H1 (cell line): Measurements from ENCODE around the gene GPBP1. TPM values are rescaled to one million over a fixed set of nuclear protein-coding genes. Genes with fewer than 3 reads are reported as not detected.

Experiments used
- CTCF ChIA-PET: fragments of 300-600 bp; sonication (Branson Sonifier 250); formaldehyde crosslinking; loops from one replicate; lab custom pipeline; 2021; ENCODE audit not compliant: partially characterized antibody; lab: Charles Lee
- POLR2A ChIA-PET: fragments of 300-600 bp; sonication (Branson Sonifier 250); formaldehyde crosslinking; loops from one replicate; lab custom pipeline; 2021; ENCODE audit warnings: inconsistent platforms; ENCODE audit not compliant: partially characterized antibody; lab: Charles Lee
- DNase-seq, 2 experiments: peaks; one replicate each; pipeline versions ENCODE4 v3.0.0 to v3.0.0-alpha.2; 2010 to 2022; ENCODE audit warnings: low spot score in 2 of 2, low read depth in 1 of 2, mixed read lengths in 1 of 2
- FAIRE-seq: peaks from 2 replicates; lab custom pipeline; 2011; peaks lifted over from hg19 to GRCh38; lab: Jason Lieb, UNC
- H2AFZ ChIP-seq: 2 replicates; pipeline ENCODE4 v1.8.1; 2012; ENCODE audit warnings: low read length, inconsistent platforms
- H2AK5ac ChIP-seq: 2 replicates; pipeline ENCODE4 v1.6.1; 2013; ENCODE audit warnings: low read depth, low read length
- H2BK120ac ChIP-seq: replicated peaks from 2 replicates; pipeline ENCODE3; 2013; ENCODE audit warnings: low read depth, low read length, inconsistent platforms
- H2BK12ac ChIP-seq: 2 replicates; pipeline ENCODE4 v1.6.1; 2013; ENCODE audit warnings: low read depth, low read length
- H2BK15ac ChIP-seq: 2 replicates; pipeline ENCODE4 v1.6.1; 2013; ENCODE audit warnings: low read length
- H2BK20ac ChIP-seq: 2 replicates; pipeline ENCODE4 v1.6.1; 2013; ENCODE audit warnings: low read length
- H2BK5ac ChIP-seq: 2 replicates; pipeline ENCODE4 v1.6.1; 2013; ENCODE audit warnings: low read depth, low read length
- H3K14ac ChIP-seq: 2 replicates; pipeline ENCODE4 v1.6.1; 2013; ENCODE audit warnings: inconsistent platforms; ENCODE audit not compliant: insufficient read length
- H3K18ac ChIP-seq: 2 replicates; pipeline ENCODE4 v1.6.1; 2013; ENCODE audit warnings: low read length; ENCODE audit errors: extremely low read depth
- H3K23ac ChIP-seq: 2 replicates; pipeline ENCODE4 v1.6.1; 2013; ENCODE audit warnings: inconsistent platforms; ENCODE audit not compliant: insufficient read length
- H3K23me2 ChIP-seq: 2 replicates; pipeline ENCODE4 v1.6.1; 2013; ENCODE audit warnings: low read depth, low read length
- H3K27ac ChIP-seq: 2 replicates; pipeline ENCODE4 v1.6.1; 2011; ENCODE audit warnings: low read depth, low read length, inconsistent platforms
- H3K27me3 ChIP-seq, 4 experiments: replicated peaks in 1 of 4; 1 replicate in 1 of 4; 2 replicates in 3 of 4; pipeline versions ENCODE4 v1.6.1 to v1.8.1; 2011 to 2013; ENCODE audit warnings: low read length in 3 of 4, mild to moderate bottlenecking in 3 of 4, inconsistent platforms in 2 of 4, mixed read lengths in 2 of 4, moderate library complexity in 1 of 4; ENCODE audit not compliant: control insufficient read depth in 3 of 4, insufficient read depth in 3 of 4; ENCODE audit errors: extremely low read depth in 1 of 4
- H3K36me3 ChIP-seq, 4 experiments: 2 replicates each; pipeline versions ENCODE4 v1.6.1 to v1.8.1; 2011 to 2013; ENCODE audit warnings: mild to moderate bottlenecking in 4 of 4, low read length in 3 of 4, moderate library complexity in 2 of 4, control low read depth in 1 of 4, inconsistent platforms in 1 of 4; ENCODE audit not compliant: insufficient read depth in 4 of 4, control insufficient read depth in 2 of 4
- H3K4ac ChIP-seq: replicated peaks from 2 replicates; pipeline ENCODE3; 2013; ENCODE audit warnings: low read length, low read depth, mixed read lengths, inconsistent platforms; ENCODE audit not compliant: insufficient read length
- H3K4me1 ChIP-seq, 4 experiments: replicated peaks in 1 of 4; 1 replicate in 1 of 4; 2 replicates in 3 of 4; pipeline versions ENCODE4 v1.6.1 to v1.8.1; 2011 to 2013; ENCODE audit warnings: low read length in 3 of 4, inconsistent platforms in 2 of 4, mixed read lengths in 1 of 4; ENCODE audit not compliant: insufficient read depth in 4 of 4, control insufficient read depth in 3 of 4
- H3K4me2 ChIP-seq, 2 experiments: 2 replicates each; pipeline versions ENCODE4 v1.6.1 to v1.8.1; 2011 to 2013; ENCODE audit warnings: low read depth in 2 of 2, low read length in 2 of 2, control low read depth in 1 of 2, inconsistent platforms in 1 of 2, mild to moderate bottlenecking in 1 of 2; ENCODE audit not compliant: insufficient read depth in 1 of 2
- H3K4me3 ChIP-seq, 4 experiments: fragments of 200-600, 300-600 bp in 1 of 4; sonication (generic), shearing (Covaris generic), sonication (Bioruptor Twin) in 1 of 4; 2 replicates each; pipeline versions ENCODE4 v1.5.1 to v1.8.1; 2011 to 2016; ENCODE audit warnings: low read length in 4 of 4, low read depth in 3 of 4, control low read depth in 2 of 4, inconsistent platforms in 2 of 4, mild to moderate bottlenecking in 2 of 4, mixed read lengths in 1 of 4, moderate library complexity in 1 of 4; ENCODE audit not compliant: insufficient read depth in 2 of 4; ENCODE audit errors: extremely low read depth in 1 of 4
- H3K56ac ChIP-seq: replicated peaks from 2 replicates; pipeline ENCODE3; 2013; ENCODE audit warnings: low read depth, mild to moderate bottlenecking, mixed read lengths, low read length, inconsistent platforms; ENCODE audit not compliant: insufficient read length
- H3K79me1 ChIP-seq: 2 replicates; pipeline ENCODE4 v1.6.1; 2013; ENCODE audit warnings: low read depth, low read length, control low read depth
- H3K79me2 ChIP-seq, 2 experiments: 2 replicates each; pipeline versions ENCODE4 v1.6.1 to v1.8.1; 2012 to 2013; ENCODE audit warnings: low read length in 2 of 2, mild to moderate bottlenecking in 2 of 2, inconsistent platforms in 1 of 2; ENCODE audit not compliant: insufficient read depth in 2 of 2, control insufficient read depth in 1 of 2
- H3K9ac ChIP-seq, 4 experiments: replicated peaks in 1 of 4; 1 replicate in 1 of 4; 2 replicates in 3 of 4; pipeline versions ENCODE4 v1.6.1 to v1.8.1; 2011 to 2013; ENCODE audit warnings: low read depth in 3 of 4, low read length in 3 of 4, control low read depth in 2 of 4, mild to moderate bottlenecking in 2 of 4, moderate library complexity in 2 of 4, inconsistent platforms in 1 of 4; ENCODE audit errors: extremely low read depth in 1 of 4
- H3K9me3 ChIP-seq, 2 experiments: 2 replicates each; pipeline versions ENCODE4 v1.6.1 to v1.8.1; 2012 to 2013; ENCODE audit warnings: mild to moderate bottlenecking in 2 of 2, moderate library complexity in 2 of 2, control low read depth in 1 of 2, inconsistent platforms in 1 of 2, low read depth in 1 of 2, low read length in 1 of 2, mixed read lengths in 1 of 2; ENCODE audit not compliant: insufficient read depth in 2 of 2
- H4K20me1 ChIP-seq, 2 experiments: replicated peaks in 1 of 2; 2 replicates each; pipeline versions ENCODE3 to v1.8.1; 2011 to 2013; ENCODE audit warnings: inconsistent platforms in 2 of 2, low read length in 2 of 2, mild to moderate bottlenecking in 1 of 2; ENCODE audit not compliant: insufficient read depth in 2 of 2, control insufficient read depth in 1 of 2
- H4K5ac ChIP-seq: 2 replicates; pipeline ENCODE4 v1.6.1; 2013; ENCODE audit warnings: low read length, low read depth, mixed read lengths, inconsistent platforms; ENCODE audit not compliant: insufficient read length
- H4K8ac ChIP-seq: 2 replicates; pipeline ENCODE4 v1.8.0; 2013; ENCODE audit warnings: mild to moderate bottlenecking, moderate library complexity, low read length, inconsistent platforms; ENCODE audit not compliant: insufficient read depth; ENCODE audit errors: extremely low read depth
- H4K91ac ChIP-seq: replicated peaks from 2 replicates; pipeline ENCODE3; 2013; ENCODE audit warnings: low read length, mixed read lengths, inconsistent platforms; ENCODE audit not compliant: insufficient read length
- BACH1 ChIP-seq: IDR thresholded peaks from 2 replicates; pipeline ENCODE4 v1.6.1; 2012; ENCODE audit warnings: low read length, improper control_type of control experiment
- CHD2 ChIP-seq: IDR thresholded peaks from 2 replicates; pipeline ENCODE4 v1.6.1; 2012; ENCODE audit warnings: low read length, improper control_type of control experiment
- EGR1 ChIP-seq: IDR thresholded peaks from 2 replicates; pipeline ENCODE4 v1.6.1; 2011; ENCODE audit warnings: low read depth, low read length, borderline replicate concordance
- EP300 ChIP-seq, 2 experiments: IDR thresholded peaks; 1 replicate in 1 of 2; 2 replicates in 1 of 2; pipeline ENCODE4 v1.6.1; 2011 to 2012; ENCODE audit warnings: low read depth in 2 of 2, low read length in 2 of 2, mild to moderate bottlenecking in 2 of 2, borderline replicate concordance in 1 of 2, inconsistent platforms in 1 of 2, moderate library complexity in 1 of 2
- GTF2F1 ChIP-seq: IDR thresholded peaks from 2 replicates; pipeline ENCODE4 v1.6.1; 2012; ENCODE audit warnings: low read depth, low read length, improper control_type of control experiment, borderline replicate concordance
- HDAC2 ChIP-seq, 2 experiments: fragments of 300-600 bp in 1 of 2; sonication (generic) in 1 of 2; IDR thresholded peaks; 2 replicates each; pipeline ENCODE4 v1.6.1; 2011 to 2012; ENCODE audit warnings: low read depth in 2 of 2, low read length in 2 of 2, mild to moderate bottlenecking in 2 of 2, moderate library complexity in 2 of 2, borderline replicate concordance in 1 of 2, inconsistent platforms in 1 of 2
- MAFK ChIP-seq: IDR thresholded peaks from 2 replicates; pipeline ENCODE4 v1.6.1; 2012; ENCODE audit warnings: low read depth, mild to moderate bottlenecking, improper control_type of control experiment, low read length
- MAX ChIP-seq: IDR thresholded peaks from 2 replicates; pipeline ENCODE4 v1.6.1; 2012; ENCODE audit warnings: inconsistent platforms
- SIRT6 ChIP-seq: IDR thresholded peaks from one replicate; pipeline ENCODE4 v1.7.1; 2012; ENCODE audit warnings: low read length, inconsistent platforms
- SP1 ChIP-seq: IDR thresholded peaks from 2 replicates; pipeline ENCODE4 v1.6.1; 2011; ENCODE audit warnings: low read depth, low read length
- SP2 ChIP-seq: IDR thresholded peaks from 2 replicates; pipeline ENCODE4 v1.6.1; 2012; ENCODE audit warnings: mild to moderate bottlenecking, low read length, inconsistent platforms
- polyA plus RNA-seq, 7 experiments: library from polyadenylated mRNA; depleted of rRNA in 3 of 7; stranded (reverse) in 5 of 7; unstranded in 2 of 7; fragments of >200 nt in 5 of 7; fragments of 200-250 nt in 2 of 7; gene quantifications; 1 replicate in 5 of 7; 2 replicates in 1 of 7; 4 replicates in 1 of 7; pipeline versions ENCODE4 v1.2.1 to v1.2.3, GENCODE V29; 2011 to 2013; ENCODE audit warnings: missing spikeins in 2 of 7, mixed read lengths in 2 of 7
- total RNA-seq: library from RNA; stranded (reverse); fragmentation: NEBNext Ultra II Directional; extraction: Animal tissue kit (Norgen Biotek cat#: 25700); gene quantifications from 2 replicates; pipeline ENCODE4 v1.2.1, GENCODE V29; 2021

Gene GPBP1
- total and polyA plus RNA-seq, 2 of the 8 experiments (the other 6 are each of a cell fraction or from before 2014, with no cell fraction given): 29.2 to 108 TPM

GRCh38 chr5:57259704-57260103, 85.8 kb downstream of the GPBP1 start:
- H4K5ac ChIP-seq: no peak overlapping the region
- no peak overlapping the region for H2AFZ ChIP-seq
- no peak overlapping the region for H3K9ac ChIP-seq
- H3K79me2 ChIP-seq: peaks cover 0 to 5% of the 10 kb centered on the region in 2 experiments; a peak in 2 of 4 replicates
- H4K91ac ChIP-seq: no peak overlapping the region
- ChIA-PET CTCF (no interaction called here), POLR2A (interaction anchor here (1.5 kb wide), 1 partner anchor 87 kb away, joined by 3 read pairs; no protein-coding TSS in a partner anchor)
- no peak overlapping the region for H3K56ac ChIP-seq
- peaks cover 0 to 61% (median 29%) of the 10 kb centered on the region in 4 experiments; a peak in 6 of 8 replicates for H3K36me3 ChIP-seq
- TF ChIP-seq EP300 (IDR thresholded peaks at IDR 0.05; ENCODE audit: borderline replicate concordance in 1 of 2, low read depth in 2 of 2, low read length in 2 of 2) (no peak), BACH1 (no peak), SIRT6 (no peak), GTF2F1 (no peak), SP2 (no peak), CHD2 (no peak), MAX (no peak), MAFK (no peak), EGR1 (no peak), HDAC2 (IDR thresholded peaks at IDR 0.05; ENCODE audit: borderline replicate concordance in 1 of 2, low read depth in 2 of 2, low read length in 2 of 2) (no peak), SP1 (no peak)
- no peak overlapping the region for H3K27ac ChIP-seq
- no peaks in the 10 kb centered on the region for H3K4me1 ChIP-seq
- no peak overlapping the region for H2BK15ac ChIP-seq
- H3K27me3 ChIP-seq: no peaks in the 10 kb centered on the region
- DNase-seq: no peak
- no peaks in the 10 kb centered on the region for H3K79me1 ChIP-seq
- H2BK120ac ChIP-seq: no peak overlapping the region
- no peak overlapping the region for H2BK20ac ChIP-seq
- H2BK5ac ChIP-seq: no peak overlapping the region
- no peak overlapping the region for H3K23ac ChIP-seq
- no peak for FAIRE-seq
- H3K23me2 ChIP-seq: no peaks in the 10 kb centered on the region; the same call in 1 of the 2 replicates
- no peak overlapping the region for H2BK12ac ChIP-seq
- H3K4me3 ChIP-seq: no peak overlapping the region
- H3K18ac ChIP-seq: no peak overlapping the region
- no peak overlapping the region for H2AK5ac ChIP-seq
- H3K9me3 ChIP-seq: no peaks in the 10 kb centered on the region
- H3K4me2 ChIP-seq: no peak overlapping the region
- no peak overlapping the region for H4K8ac ChIP-seq
- no peaks in the 10 kb centered on the region for H4K20me1 ChIP-seq
- H3K14ac ChIP-seq: no peak overlapping the region
- H3K4ac ChIP-seq: no peak overlapping the region
